DMS 273 treated with DMSO at 0.1 percent for 48 hours (cell line): ENCODE data around the gene AKNA.

ENCODE experiments used
- DNase-seq: peaks from one replicate; lab custom pipeline; 2025; lab: John Stamatoyannopoulos, UW

Gene AKNA

DNA sequence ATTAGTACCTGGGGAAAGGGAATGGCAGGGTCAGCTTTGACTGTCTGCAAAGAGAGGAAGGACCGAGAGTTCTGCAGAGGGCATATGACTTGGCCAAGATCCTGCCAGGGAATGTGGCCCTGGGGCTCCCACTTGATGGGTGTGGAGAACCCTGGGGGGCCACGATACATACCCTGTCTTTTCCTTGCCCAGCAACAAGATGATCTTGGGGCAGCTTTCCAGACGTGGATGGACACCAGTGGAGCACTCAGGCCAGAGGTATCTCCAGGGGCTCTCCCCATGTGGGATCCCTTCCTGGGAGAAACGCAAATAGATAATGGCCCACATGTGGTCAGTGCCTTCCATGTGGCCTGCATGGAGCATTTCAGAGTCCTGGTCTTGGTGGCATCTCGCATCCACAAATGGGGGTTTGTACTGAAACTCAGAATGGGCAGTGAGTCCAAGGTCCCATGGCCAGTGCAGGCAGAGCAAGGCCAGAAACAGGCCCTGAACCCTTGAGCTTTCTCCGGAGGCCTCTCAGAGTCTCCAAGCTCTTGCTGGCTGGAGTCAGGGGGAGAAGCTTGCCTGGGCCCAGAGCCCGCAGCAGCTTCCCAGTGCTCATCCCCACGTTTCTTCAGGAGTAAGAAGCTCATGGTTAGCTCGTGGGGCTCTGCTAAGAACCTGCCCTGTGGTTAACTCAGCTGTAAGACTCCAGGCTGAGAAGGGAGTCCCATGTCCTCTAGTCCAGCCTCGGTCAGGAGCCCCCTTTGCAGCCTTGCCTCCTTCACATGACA is 83.2 kb downstream of the AKNA start:
- DNase-seq = no peak

DNA sequence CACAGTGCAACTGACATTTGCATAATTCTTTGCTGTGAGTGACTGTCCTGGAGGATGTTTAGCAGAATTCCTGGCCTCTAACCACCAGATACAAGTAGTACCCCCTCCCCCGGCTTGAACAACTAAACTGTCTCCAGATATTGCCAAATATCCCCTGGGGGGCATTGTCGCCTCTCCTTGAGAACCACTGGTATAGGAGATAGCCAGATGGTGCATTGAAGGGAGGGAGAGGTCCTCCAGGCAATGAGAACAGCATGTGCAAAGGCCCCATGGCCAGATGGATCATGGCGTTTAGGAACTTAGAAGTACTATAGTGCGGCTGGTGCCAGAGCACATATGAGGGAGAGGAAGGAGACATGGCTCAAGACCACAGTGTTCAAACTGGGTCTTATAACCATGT is 83.8 kb downstream of the AKNA start:
- DNase-seq = no peak

DNA sequence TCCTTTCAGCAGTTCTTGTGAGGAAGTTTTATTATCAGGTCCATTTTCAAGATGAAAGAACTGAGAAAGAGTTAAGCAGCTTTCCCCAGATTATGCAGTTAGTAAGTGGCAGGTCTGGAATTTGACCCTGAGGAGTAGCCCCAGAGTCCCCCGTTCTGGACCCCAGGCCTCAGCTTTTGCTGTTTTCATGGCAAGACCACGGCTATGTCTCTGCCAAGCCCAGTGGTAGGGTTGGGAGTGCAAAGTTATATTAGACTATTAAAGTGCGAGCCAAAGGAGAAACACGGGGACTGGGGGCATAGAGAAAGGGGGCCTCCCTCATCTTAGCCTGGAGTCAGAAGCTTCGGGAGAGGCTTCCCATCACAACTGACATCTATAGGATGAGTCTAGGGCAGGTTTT is 84.2 kb downstream of the AKNA start:
- DNase-seq = no peak

GRCh38 chr9:114302727-114303126 is 85.1 kb downstream of the AKNA start:
- no peak for DNase-seq

DNA sequence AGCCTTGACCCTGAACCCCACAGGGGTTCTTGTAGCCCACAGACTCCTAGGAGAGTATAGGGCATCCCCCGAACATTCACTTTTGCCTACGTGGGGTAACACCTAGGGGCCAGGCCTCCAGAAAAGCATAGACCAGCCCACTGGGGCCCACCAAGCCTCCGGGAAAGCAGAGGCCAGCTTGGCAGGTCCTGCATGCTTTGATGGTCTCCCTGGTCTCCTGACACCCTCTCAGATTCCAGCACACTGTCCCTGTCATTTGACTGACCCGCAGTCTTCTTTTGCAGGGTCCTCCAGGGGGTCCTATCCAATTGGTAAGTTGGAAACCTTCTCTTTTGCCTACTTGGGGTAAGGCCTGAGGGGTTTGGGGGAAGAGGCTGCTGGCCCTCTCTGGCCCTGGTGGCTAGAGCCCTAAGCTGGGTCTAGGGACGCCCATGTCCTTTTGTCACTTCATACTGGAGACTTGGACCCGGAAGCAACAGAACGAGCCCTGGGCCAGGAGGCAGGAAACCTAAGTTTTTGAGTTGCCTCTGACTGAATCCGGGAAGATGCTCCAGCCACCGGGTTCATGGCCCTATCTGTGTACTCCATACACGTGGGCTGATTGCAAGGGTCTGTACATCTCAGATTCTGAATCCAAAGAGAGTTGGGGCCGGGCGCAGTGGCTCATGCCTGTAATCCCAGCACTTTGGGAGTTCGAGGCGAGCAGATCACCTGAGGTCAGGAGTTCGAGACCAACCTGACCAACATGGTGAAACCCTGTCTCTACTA is 85.8 kb downstream of the AKNA start:
- no peak for DNase-seq

GRCh38 chr9:114300846-114301797 is 86.7 kb downstream of the AKNA start:
- no peak for DNase-seq

DNA sequence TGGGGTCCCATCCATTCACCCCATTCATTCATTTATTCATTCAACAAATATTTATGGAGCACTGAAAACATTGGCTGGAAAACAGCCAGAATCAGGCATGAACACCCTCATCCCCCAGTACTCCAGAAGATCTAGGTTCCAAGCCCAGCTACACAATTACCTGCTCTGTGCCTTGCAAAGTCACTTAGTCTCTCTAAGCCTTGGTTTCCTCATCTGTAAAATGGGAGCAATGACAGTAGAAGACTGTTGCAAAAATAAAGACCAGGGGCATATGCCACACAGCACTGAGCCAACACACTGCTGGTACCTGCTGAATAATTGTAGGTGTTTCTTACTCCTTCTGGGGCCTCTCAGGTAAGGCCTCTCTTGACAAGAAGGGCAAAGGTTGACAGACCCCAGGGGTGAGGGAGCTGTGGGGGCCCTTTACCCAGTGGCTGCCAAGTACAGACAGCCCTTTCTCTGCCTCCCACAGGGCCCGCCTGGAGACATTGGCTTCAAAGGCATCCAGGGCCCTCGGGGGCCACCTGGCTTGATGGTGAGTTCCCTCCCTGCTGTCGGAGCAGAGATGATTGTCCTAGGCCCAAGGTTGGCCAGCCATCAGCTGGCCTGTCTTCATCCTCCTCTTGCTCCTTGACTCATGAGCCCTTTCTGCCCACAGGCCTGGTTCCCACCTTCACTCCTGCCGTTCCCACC is 87.5 kb downstream of the AKNA start:
- no peak for DNase-seq

- DNase-seq = no peak
Observed at GRCh38 chr9:114299286-114300152, 88.3 kb downstream of the AKNA start.

DNA sequence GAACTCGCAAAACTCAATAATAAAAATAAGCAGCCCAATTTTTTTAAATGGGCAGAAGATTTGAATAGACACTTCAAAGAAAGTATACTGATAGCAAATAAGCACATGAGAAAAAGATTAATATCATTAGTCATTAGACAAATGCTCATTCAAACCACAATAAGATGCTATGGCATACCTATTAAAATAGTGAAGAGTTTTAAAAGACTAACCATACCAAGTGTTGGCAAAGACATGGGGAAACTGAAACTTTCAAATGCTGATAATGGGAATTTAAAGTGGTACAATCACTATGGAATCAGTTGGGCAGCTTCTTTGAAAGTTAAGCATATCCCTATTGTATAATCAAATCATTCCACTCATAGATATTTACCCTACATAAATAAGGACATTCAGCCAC is 91.4 kb downstream of the AKNA start:
- no peak for DNase-seq

DNA sequence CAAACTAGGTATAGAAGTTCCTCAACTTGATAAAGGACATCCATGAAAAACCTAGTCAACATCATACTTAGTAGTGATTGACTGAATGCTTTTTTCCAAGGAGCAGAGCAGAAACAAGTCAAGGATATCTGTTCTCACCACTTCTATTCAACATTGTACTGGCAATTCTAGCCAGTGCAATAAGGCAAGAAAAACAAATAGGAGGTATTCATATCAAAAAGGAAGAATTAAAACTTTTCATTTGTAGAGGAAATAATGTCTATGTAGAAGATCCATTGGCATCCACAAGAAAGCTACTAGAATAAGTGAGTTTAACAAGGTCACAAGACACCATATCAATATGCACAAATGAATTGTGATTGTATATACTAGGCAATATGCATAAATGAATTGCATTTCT is 93.1 kb downstream of the AKNA start:
- no peak for DNase-seq

- DNase-seq = no peak
Observed at GRCh38 chr9:114291886-114292590, 95.7 kb downstream of the AKNA start.

- no peak for DNase-seq
Observed at GRCh38 chr9:114291064-114291474, 96.7 kb downstream of the AKNA start.

DNA sequence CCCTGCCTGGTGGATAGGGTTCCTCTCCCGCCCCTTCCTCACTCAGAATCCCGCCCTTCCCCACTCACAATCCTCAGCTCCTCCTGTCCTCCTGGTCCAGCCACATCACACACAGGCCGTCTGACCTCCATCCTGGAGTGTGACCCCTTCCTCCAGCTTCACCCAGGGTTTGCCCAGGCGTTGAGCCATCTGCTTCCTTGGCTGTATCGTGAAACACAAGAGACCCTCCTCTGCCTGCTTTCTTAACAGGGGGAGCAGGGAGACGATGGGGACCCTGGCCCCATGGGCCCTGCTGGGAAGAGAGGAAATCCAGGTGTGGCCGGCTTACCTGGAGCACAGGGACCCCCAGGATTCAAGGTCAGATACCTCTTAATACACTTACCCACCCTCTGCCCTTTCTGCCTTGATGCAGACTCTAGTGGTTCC is 97.2 kb downstream of the AKNA start:
- no peak for DNase-seq

DNA sequence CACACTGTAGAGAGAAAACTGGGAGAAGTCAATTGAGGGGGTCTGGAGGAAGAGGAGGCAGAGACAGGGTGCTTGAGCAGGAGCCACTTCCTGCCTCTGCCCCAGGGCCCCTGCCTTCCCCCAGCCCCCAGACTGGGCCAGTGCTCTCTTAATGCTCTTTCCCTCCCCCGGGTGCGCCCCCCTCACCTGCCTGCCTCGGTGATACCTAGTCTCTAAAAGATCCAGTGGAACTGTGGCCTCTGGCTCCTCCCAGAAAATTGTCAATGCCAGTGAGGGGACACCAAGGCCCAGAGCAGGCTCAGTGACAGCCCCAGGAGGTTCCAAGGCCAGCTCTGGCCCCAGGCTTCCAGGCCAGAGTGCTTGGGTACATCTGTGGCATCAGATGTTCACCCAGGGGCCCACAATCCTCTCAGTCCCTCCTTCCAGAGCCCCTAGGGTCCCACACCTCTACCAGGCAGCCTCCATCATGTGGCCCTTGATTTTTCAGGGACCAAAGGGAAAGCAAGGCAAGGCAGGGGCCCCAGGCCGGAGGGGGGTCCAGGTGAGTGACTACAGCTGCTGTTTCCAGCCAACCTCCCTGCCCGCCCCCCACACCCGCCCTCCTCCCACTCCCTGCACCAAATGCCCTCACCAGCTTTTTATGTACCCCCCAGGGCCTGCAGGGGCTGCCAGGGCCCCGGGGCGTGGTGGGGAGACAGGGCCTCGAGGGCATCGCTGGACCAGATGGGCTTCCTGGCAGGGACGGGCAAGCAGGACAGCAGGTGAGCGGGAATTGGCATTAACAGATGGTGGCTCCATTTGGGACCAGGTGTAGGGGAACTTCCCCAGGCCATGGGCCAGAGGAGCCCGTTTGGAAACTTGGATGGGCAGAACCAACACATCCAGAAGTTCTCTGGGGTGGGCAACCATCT is 98.0 kb downstream of the AKNA start:
- peak; percentile 30 for DNase-seq

- no peak for DNase-seq
Observed at GRCh38 chr9:114289106-114289505, 98.7 kb downstream of the AKNA start.

- DNase-seq = no peak
Observed at GRCh38 chr9:114288193-114289091, 99.3 kb downstream of the AKNA start.

DNA sequence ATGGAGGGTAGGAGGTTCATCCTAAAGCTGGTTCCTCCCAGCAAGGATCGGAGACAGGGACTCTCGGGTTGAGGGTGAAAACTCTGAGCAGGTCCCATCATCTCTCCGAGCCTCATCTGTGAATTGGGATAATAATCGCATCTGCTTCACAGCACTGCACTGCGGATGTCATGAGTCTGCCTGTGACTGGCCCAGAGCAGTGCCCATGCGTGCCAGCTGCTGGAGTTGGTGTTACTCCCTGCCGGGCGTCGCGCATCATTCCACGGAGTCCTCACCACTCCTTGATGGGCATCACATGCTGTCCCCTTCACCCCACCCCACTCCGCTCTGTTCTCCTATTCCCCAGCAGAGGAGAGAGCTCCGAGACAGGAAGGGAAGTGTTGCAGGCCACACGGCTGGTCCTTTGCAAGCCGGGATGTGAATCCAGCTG is 100.0 kb downstream of the AKNA start:
- DNase-seq = no peak
